K562 (cell line): ENCODE data around the gene BTD. TPM values are rescaled to one million over a fixed set of nuclear protein-coding genes. Genes with fewer than 3 reads are reported as not detected.

Experiments
- LEF1 ChIP-seq: fragments of 450-650 bp; IDR thresholded peaks from 2 replicates; pipeline ENCODE4 v1.6.1; 2016; ENCODE audit warnings: mild to moderate bottlenecking
- MYC ChIP-seq, 2 experiments: fragments of 250-450 bp in 1 of 2; sonication (Bioruptor Pico) in 1 of 2; IDR thresholded peaks; 2 replicates each; pipeline versions ENCODE4 v1.5.1 to v1.6.1; 2012 to 2021; ENCODE audit warnings: low read depth in 2 of 2, borderline replicate concordance in 1 of 2, improper control_type of control experiment in 1 of 2, low read length in 1 of 2, mild to moderate bottlenecking in 1 of 2, moderate library complexity in 1 of 2
- POLR2AphosphoS5 ChIP-seq: IDR thresholded peaks from 2 replicates; pipeline ENCODE4 v1.6.1; 2011; ENCODE audit warnings: mild to moderate bottlenecking, low read depth, low read length, moderate library complexity; ENCODE audit not compliant: control insufficient read depth, insufficient read depth
- ZFP30 ChIP-seq: fragments of 250-450 bp; sonication (Bioruptor Pico); IDR thresholded peaks from 2 replicates; pipeline ENCODE4 v1.8.0; 2022; ENCODE audit warnings: moderate library complexity, mild to moderate bottlenecking, inconsistent platforms, borderline replicate concordance
- polyA plus RNA-seq, 8 experiments: library from polyadenylated mRNA; depleted of rRNA in 4 of 8; stranded (reverse) in 5 of 8; unstranded in 3 of 8; fragments of >200 nt; fragmentation: Nextera tagmentation in 2 of 8; fragmentation: Illumina TruSeq in 1 of 8; extraction: Ambion mirVana in 2 of 8; extraction: Trizol in 1 of 8; gene quantifications; 2 replicates each; pipeline versions ENCODE4 v1.2.1 to v1.2.3, GENCODE V29; 2011 to 2014; ENCODE audit warnings: inconsistent platforms in 1 of 8, missing spikeins in 1 of 8
- total RNA-seq, 7 experiments: library from RNA; depleted of rRNA in 6 of 7; stranded (reverse); fragments of >200 nt in 6 of 7; fragmentation: Illumina TruSeq in 2 of 7; extraction: Trizol in 2 of 7; gene quantifications; 2 replicates each; pipeline versions ENCODE4 v1.2.1 to v1.2.3, GENCODE V29; 2011 to 2021; ENCODE audit warnings: low replicate concordance in 1 of 7
- TF ChIP-seq, protein P1 (sequence below): fragments of 200-600 bp; sonication (generic); IDR thresholded peaks from one replicate; pipeline ENCODE4 v1.6.1; 2012; ENCODE audit warnings: mild to moderate bottlenecking, low read depth, low read length, inconsistent platforms

Gene BTD
- total and polyA plus RNA-seq, 9 of the 15 experiments (the other 6 are each of a cell fraction or from before 2014, with no cell fraction given), result 6.6 to 26.2 (median 10.6) TPM

DNA sequence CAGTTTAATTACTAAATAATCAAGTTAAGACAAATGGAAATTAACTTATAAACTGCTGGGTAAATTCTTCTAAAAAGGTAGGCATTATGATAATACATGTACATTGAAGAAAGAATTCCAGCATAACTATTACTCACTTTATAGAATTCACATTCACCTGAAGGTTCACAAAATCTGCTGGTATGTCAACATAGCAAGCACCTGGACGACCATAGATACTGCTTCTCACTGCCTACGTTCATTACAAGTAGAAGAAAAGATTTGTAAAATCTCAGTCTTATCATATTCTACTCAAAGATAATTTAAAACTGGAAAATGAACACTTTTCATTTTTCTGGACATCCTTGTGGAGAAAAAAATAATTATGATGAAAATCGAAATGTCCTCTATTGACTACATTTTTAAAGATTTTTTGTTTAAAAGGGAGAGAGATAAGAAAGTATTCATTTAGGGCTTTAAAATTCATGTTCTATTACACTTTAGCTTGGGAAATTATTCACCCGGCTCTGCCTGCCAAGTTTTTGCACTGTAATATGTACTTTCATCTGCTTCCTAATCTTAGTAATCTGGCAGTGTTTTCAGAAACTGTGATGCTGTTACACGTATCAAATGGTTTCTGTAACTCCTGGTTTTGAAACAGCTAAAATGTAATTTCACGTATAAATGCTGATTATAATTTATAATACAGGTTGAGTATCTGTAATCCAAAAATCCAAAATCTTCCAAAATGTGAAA is 16.3 kb upstream of the BTD start (continued):
- TF ChIP-seq, protein P1, sequence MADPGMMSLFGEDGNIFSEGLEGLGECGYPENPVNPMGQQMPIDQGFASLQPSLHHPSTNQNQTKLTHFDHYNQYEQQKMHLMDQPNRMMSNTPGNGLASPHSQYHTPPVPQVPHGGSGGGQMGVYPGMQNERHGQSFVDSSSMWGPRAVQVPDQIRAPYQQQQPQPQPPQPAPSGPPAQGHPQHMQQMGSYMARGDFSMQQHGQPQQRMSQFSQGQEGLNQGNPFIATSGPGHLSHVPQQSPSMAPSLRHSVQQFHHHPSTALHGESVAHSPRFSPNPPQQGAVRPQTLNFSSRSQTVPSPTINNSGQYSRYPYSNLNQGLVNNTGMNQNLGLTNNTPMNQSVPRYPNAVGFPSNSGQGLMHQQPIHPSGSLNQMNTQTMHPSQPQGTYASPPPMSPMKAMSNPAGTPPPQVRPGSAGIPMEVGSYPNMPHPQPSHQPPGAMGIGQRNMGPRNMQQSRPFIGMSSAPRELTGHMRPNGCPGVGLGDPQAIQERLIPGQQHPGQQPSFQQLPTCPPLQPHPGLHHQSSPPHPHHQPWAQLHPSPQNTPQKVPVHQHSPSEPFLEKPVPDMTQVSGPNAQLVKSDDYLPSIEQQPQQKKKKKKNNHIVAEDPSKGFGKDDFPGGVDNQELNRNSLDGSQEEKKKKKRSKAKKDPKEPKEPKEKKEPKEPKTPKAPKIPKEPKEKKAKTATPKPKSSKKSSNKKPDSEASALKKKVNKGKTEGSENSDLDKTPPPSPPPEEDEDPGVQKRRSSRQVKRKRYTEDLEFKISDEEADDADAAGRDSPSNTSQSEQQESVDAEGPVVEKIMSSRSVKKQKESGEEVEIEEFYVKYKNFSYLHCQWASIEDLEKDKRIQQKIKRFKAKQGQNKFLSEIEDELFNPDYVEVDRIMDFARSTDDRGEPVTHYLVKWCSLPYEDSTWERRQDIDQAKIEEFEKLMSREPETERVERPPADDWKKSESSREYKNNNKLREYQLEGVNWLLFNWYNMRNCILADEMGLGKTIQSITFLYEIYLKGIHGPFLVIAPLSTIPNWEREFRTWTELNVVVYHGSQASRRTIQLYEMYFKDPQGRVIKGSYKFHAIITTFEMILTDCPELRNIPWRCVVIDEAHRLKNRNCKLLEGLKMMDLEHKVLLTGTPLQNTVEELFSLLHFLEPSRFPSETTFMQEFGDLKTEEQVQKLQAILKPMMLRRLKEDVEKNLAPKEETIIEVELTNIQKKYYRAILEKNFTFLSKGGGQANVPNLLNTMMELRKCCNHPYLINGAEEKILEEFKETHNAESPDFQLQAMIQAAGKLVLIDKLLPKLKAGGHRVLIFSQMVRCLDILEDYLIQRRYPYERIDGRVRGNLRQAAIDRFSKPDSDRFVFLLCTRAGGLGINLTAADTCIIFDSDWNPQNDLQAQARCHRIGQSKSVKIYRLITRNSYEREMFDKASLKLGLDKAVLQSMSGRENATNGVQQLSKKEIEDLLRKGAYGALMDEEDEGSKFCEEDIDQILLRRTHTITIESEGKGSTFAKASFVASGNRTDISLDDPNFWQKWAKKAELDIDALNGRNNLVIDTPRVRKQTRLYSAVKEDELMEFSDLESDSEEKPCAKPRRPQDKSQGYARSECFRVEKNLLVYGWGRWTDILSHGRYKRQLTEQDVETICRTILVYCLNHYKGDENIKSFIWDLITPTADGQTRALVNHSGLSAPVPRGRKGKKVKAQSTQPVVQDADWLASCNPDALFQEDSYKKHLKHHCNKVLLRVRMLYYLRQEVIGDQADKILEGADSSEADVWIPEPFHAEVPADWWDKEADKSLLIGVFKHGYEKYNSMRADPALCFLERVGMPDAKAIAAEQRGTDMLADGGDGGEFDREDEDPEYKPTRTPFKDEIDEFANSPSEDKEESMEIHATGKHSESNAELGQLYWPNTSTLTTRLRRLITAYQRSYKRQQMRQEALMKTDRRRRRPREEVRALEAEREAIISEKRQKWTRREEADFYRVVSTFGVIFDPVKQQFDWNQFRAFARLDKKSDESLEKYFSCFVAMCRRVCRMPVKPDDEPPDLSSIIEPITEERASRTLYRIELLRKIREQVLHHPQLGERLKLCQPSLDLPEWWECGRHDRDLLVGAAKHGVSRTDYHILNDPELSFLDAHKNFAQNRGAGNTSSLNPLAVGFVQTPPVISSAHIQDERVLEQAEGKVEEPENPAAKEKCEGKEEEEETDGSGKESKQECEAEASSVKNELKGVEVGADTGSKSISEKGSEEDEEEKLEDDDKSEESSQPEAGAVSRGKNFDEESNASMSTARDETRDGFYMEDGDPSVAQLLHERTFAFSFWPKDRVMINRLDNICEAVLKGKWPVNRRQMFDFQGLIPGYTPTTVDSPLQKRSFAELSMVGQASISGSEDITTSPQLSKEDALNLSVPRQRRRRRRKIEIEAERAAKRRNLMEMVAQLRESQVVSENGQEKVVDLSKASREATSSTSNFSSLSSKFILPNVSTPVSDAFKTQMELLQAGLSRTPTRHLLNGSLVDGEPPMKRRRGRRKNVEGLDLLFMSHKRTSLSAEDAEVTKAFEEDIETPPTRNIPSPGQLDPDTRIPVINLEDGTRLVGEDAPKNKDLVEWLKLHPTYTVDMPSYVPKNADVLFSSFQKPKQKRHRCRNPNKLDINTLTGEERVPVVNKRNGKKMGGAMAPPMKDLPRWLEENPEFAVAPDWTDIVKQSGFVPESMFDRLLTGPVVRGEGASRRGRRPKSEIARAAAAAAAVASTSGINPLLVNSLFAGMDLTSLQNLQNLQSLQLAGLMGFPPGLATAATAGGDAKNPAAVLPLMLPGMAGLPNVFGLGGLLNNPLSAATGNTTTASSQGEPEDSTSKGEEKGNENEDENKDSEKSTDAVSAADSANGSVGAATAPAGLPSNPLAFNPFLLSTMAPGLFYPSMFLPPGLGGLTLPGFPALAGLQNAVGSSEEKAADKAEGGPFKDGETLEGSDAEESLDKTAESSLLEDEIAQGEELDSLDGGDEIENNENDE, result no peak
- no peak for TF ChIP-seq LEF1
- TF ChIP-seq ZFP30, result no peak
- TF ChIP-seq POLR2AphosphoS5, result no peak
- TF ChIP-seq MYC (IDR thresholded peaks at IDR 0.05; ENCODE audit: low read depth, low read length), result no peak
- no peak for TF ChIP-seq MYC (CRISPR knock-in tag; IDR thresholded peaks at IDR 0.05; ENCODE audit: borderline replicate concordance, low read depth)
- TF ChIP-seq, all 486 proteins: peak for 0
